H1 (cell line): ENCODE data around the gene RNF111.

ENCODE experiments used
- ATF2 ChIP-seq: IDR thresholded peaks from 2 replicates; pipeline ENCODE4 v1.6.1; 2012; ENCODE audit warnings: low read length, inconsistent platforms
- ATF3 ChIP-seq: IDR thresholded peaks from 2 replicates; pipeline ENCODE4 v1.6.1; 2011; ENCODE audit warnings: low read depth, mild to moderate bottlenecking, low read length; ENCODE audit not compliant: insufficient read depth
- CTCF ChIP-seq, 3 experiments: IDR thresholded peaks; 1 replicate in 2 of 3; 2 replicates in 1 of 3; pipeline versions ENCODE4 v1.5.1 to v1.6.1; 2011; ENCODE audit warnings: low read length in 3 of 3, mild to moderate bottlenecking in 3 of 3, inconsistent platforms in 2 of 3, low read depth in 1 of 3, moderate library complexity in 1 of 3; ENCODE audit not compliant: insufficient read depth in 1 of 3; ENCODE audit errors: control extremely low read depth in 1 of 3
- POLR2A ChIP-seq, 2 experiments: IDR thresholded peaks; 1 replicate in 1 of 2; 2 replicates in 1 of 2; pipeline ENCODE4 v1.6.1; 2011; ENCODE audit warnings: low read depth in 2 of 2, low read length in 2 of 2, mild to moderate bottlenecking in 2 of 2; ENCODE audit errors: control extremely low read depth in 1 of 2
- SIN3A ChIP-seq, 2 experiments: IDR thresholded peaks in 1 of 2; conservative IDR thresholded peaks in 1 of 2; 2 replicates each; pipeline ENCODE4 v1.6.1; 2011 to 2012; ENCODE audit warnings: low read length in 2 of 2, improper control_type of control experiment in 1 of 2, low read depth in 1 of 2, mild to moderate bottlenecking in 1 of 2

GRCh38 chr15:58958811-58959210 lies 28.7 kb upstream of the RNF111 start:
- no peak for TF ChIP-seq SIN3A (conservative IDR thresholded peaks at IDR 0.05 in 1 of 2, IDR thresholded peaks at IDR 0.05 in 1 of 2; ENCODE audit: low read depth in 1 of 2, low read length in 2 of 2)
- no peak for TF ChIP-seq CTCF (IDR thresholded peaks at IDR 0.05; ENCODE audit: control extremely low read depth in 1 of 3, insufficient read depth in 1 of 3, low read depth in 1 of 3, low read length in 3 of 3)
- TF ChIP-seq ATF2: no peak
- no peak for TF ChIP-seq ATF3
- TF ChIP-seq POLR2A (IDR thresholded peaks at IDR 0.05; ENCODE audit: control extremely low read depth in 1 of 2, low read depth in 2 of 2, low read length in 2 of 2): no peak
